Measurements from ENCODE around the gene RMND1. TPM values are rescaled to one million over a fixed set of nuclear protein-coding genes. Genes with fewer than 3 reads are reported as not detected.

The RMND1 gene
- total and polyA plus RNA-seq, 9 of the 15 experiments (the other 6 are each of a cell fraction or from before 2014, with no cell fraction given), result 26.9 to 47.8 (median 36.2) TPM

DNA sequence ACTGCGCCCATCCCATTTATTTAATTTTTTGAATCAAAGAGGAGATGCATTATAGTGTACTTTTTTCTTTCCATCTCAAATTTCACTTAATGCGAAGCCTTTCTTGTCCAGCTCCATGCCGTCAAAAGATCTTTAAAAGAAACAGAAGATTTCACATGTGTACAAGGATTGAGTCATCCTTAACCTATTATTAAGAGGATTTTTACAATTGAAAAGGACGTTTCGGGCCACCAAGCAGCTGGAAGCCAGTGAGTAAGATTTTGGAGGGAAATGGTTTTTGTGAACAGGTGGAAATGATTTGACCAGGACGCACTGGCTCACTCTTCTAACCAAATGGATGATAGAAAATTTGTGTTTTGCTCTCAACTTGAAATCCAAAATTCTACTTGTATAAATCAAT is 26.7 kb upstream of the RMND1 start:
- 40% methylated on average over 6 of the region's 6 CpGs for WGBS (ENCODE audit: insufficient coverage, low coverage, missing lambda C conversion rate)
- Histone ChIP-seq H3K36me3 (ENCODE audit: control insufficient read depth, insufficient read depth, low read length) (no peaks in the 10 kb centered on the region), H3K9me3 (replicated peaks; ENCODE audit: control insufficient read depth, insufficient read depth, low read depth, low read length) (no peaks in the 10 kb centered on the region), H3K27me3 (ENCODE audit: control insufficient read depth in 2 of 2, insufficient read depth in 2 of 2, low read length in 2 of 2) (peaks cover 3 to 15% of the 10 kb centered on the region in 2 experiments), H3K9me1 (ENCODE audit: control insufficient read depth, insufficient read depth, low read length) (no peaks in the 10 kb centered on the region), H4K20me1 (replicated peaks; ENCODE audit: control insufficient read depth, insufficient read depth, low read length) (no peaks in the 10 kb centered on the region), H3K4me1 (replicated peaks in 1 of 2; ENCODE audit: control insufficient read depth in 2 of 2, insufficient read depth in 2 of 2, low read length in 2 of 2) (peaks cover 0 to 5% of the 10 kb centered on the region in 2 experiments; a peak in 1 of 5 replicates), H3K79me2 (ENCODE audit: control insufficient read depth, insufficient read depth, low read length) (no peaks in the 10 kb centered on the region), H2AFZ (ENCODE audit: low read depth, low read length) (no peak overlapping the region), H3K4me2 (ENCODE audit: insufficient read depth, low read length) (no peak overlapping the region), H3K4me3 (no peak overlapping the region), H3K27ac (ENCODE audit: extremely low read depth, low read depth, low read length) (no peak overlapping the region), H3K9ac (ENCODE audit: insufficient read depth in 1 of 2, low read depth in 2 of 2, low read length in 2 of 2) (no peak overlapping the region)
- TF ChIP-seq ZNF766 (CRISPR knock-in tag; conservative IDR thresholded peaks at IDR 0.05) (no peak), RBM15 (IDR thresholded peaks at IDR 0.05; ENCODE audit: insufficient read depth, low read length) (no peak), CEBPG (CRISPR knock-in tag; IDR thresholded peaks at IDR 0.05) (no peak), CEBPG (tag; conservative IDR thresholded peaks at IDR 0.05 in 1 of 2, IDR thresholded peaks at IDR 0.05 in 1 of 2) (no peak), BHLHE40 (IDR thresholded peaks at IDR 0.05; ENCODE audit: low read length) (no peak), MBD1 (CRISPR knock-in tag; IDR thresholded peaks at IDR 0.05) (no peak), ZNF785 (CRISPR knock-in tag; IDR thresholded peaks at IDR 0.05) (no peak), HDAC2 (IDR thresholded peaks at IDR 0.05) (no peak), CHD4 (IDR thresholded peaks at IDR 0.05; ENCODE audit: insufficient read depth, insufficient replicate concordance, low read depth, low read length, poor library complexity, severe bottlenecking) (no peak), PCBP2 (IDR thresholded peaks at IDR 0.05; ENCODE audit: low read depth, low read length, poor library complexity, severe bottlenecking) (no peak), PTTG1 (tag; IDR thresholded peaks at IDR 0.05; ENCODE audit: low read depth) (no peak), MTF1 (CRISPR knock-in tag; IDR thresholded peaks at IDR 0.05; ENCODE audit: borderline replicate concordance) (no peak), ZNF696 (CRISPR knock-in tag; conservative IDR thresholded peaks at IDR 0.05) (no peak)
- ATAC-seq (no peak), DNase-seq (ENCODE audit: extremely low read depth in 1 of 4, low spot score in 3 of 4) (no peak), FAIRE-seq (no peak)
- CTCF ChIA-PET (ENCODE audit: low intra/inter-chr PET ratio), result no interaction called here
- in situ Hi-C loops (cut with MboI), result no loop called here
- no TSS peak for BruUV-seq (replicated peaks)
- intact Hi-C loops (cut with micrococcal nuclease), result loop anchor here (5.0 kb wide), 2 partner anchors 36 to 141 kb away; no protein-coding TSS in a partner anchor
- POLR2A ChIA-PET, result no interaction called here

All from K562 (cell line).